SW480 (cell line): ENCODE results near the gene GSX1.
"Not testable (repeated sequence)": the region's sequence is repeated elsewhere in the genome, so short reads cannot be mapped to it uniquely, and the experiment has no call there.

Experiments used
- DNase-seq: peaks from one replicate; pipeline ENCODE4 v3.0.0-alpha.2; 2016; ENCODE audit warnings: low spot score

The GSX1 gene

GRCh38 chr13:27792393-27793218, at the start of gene GSX1:
Gene GSX1 (plus strand): TSS chr13:27792483. CDS start chr13:27792691, 208 bp downstream.
- DNase-seq, result no peak

- no peak for DNase-seq
Measured at GRCh38 chr13:27744801-27745200, 47.5 kb upstream of the GSX1 start.

DNA sequence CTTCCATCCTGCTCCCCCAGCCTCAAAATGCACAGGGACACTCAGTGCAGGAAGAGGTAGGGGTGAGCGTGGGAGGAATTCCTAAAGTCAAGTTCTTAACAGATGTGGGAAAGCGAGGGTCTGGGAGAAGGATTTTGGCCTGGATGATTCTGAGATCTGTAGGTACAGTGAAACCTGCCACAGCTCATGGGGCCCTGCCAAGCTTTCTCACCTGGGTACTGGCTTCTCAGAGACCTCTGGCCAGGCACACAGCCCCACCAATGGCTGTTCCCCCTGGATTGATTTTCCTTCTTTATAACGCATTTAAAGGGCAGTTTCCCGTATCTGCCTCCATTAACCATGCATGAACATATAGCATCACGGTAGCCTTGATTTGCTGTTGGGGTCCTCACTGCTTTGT, 47.0 kb upstream of the GSX1 start:
- no peak for DNase-seq

DNA sequence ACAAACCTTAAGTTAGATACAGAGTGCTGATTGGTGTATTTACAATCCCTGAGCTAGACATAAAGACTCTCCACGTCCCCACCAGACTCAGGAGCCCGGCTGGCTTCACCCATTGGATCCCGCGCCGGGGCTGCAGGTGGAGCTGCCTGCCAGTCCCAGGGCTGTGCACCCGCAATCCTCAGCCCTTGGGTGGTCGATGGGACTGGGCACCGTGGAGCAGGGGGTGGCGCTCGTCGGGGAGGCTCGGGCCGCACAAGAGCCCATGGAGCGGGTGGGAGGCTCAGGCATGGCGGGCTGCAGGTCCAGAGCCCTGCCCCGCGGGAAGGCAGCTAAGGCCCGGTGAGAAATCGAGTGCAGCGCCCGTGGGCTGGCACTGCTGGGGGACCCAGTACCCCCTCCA, 44.1 kb upstream of the GSX1 start:
- not testable (repeated sequence) for DNase-seq

- no peak for DNase-seq
Measured at GRCh38 chr13:27751953-27752532, 40.2 kb upstream of the GSX1 start.

GRCh38 chr13:27765650-27766049, 26.6 kb upstream of the GSX1 start:
- DNase-seq, result no peak

DNA sequence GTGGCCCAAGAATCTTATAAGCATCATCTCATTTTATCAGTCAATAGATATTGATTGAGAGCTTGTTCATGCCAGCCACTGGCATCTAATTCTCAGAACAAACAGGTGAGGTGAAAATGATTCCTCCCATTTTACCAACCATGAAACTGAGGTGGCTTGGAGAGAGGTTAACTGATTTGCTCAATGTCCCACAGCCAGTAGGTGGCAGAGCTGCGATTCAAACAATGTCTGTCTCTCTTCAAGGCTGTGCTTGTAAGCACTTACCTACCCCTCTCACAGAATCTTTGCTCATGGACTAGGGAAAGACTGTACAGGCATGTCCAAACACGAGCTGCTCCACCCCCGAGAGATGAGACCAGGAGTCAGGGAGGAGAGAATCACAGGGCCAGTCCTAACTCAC, 21.5 kb upstream of the GSX1 start:
- peak; percentile 87 for DNase-seq

GRCh38 chr13:27772651-27773425, 19.4 kb upstream of the GSX1 start:
- no peak for DNase-seq

GRCh38 chr13:27774169-27774568, 18.1 kb upstream of the GSX1 start:
- no peak for DNase-seq

DNA sequence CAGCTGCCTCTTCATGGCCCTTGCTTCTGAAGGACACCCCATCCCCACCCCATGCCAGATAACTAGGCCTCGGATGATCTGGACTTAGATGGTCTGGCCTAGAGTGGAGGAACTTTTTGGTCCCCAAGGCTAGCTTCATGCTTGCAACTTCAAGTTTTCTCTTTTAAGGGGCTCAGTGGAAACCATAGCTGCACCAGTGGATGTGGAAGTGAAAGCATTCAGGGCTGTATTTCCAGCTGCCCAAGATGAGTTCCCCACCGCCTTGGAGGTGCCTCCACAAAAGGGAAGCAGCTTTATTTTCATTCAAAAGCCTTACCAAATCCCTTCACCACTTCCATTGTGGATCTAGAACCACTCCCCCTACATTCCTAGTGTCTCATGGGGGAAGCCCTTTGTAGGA, 17.6 kb upstream of the GSX1 start:
- DNase-seq, result no peak

DNA sequence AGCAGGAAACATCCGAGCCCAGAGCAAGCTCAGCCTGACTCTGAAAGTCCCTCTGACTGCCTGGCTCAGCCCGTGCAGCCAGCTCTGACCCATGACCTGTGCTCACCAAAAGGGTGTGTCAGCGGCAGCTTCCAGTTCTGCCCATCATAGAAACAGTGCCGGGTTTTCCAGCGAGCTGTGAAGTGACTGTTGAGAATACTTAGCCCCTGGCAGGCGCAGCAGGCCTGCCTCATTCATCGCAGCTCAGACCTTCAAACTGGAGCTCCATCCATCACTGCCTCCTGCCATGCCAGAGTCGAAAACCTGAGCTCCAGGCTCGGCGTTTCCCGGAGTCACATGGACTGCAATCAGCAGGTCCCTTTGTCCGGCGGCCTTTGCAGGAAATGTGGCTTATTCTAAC, 16.3 kb upstream of the GSX1 start:
- peak; percentile 55 for DNase-seq

DNA sequence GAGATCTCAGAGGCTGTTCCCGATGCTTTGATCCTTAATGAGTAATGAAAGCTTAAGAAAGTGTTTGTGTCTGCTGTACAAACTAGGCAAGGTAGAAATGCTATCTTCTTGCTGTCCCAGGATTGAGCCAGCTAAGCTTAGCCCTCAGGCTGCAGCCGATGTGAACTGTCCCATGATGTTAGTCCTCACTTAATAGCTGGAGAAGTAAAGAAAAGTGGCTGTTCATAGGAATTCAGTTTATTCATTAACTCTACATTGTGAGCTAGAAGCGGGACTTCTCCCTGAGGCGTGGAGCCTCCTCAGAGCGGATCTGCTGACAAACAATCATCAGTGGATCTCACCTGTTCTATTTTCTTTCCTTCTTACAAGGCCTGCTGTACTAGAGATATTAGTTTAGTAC, 10.1 kb upstream of the GSX1 start:
- no peak for DNase-seq

- DNase-seq, result peak; percentile 50
Measured at GRCh38 chr13:27783111-27783510, 9.2 kb upstream of the GSX1 start.

- peak; percentile 9 for DNase-seq
Measured at GRCh38 chr13:27788271-27788670, 4.0 kb upstream of the GSX1 start.

DNA sequence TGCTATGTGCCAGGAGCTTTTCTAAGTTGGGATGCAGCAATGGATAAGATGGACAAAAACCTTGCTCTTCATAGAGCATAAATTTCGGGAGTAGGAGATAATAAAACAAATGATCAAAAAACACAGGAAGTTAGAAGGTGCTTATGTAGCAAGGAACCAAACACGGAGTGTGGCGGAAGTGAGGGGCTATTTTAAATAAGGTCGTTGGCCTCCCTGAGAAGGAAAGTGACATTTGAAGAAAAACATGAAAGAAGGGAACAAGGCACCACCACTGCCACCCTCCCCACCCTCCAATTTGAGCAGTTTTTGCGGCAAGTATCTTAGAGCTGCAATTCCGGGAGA, 3.2 kb upstream of the GSX1 start:
- no peak for DNase-seq

- peak; percentile 23 for DNase-seq
Measured at GRCh38 chr13:27789495-27790303, 2.6 kb upstream of the GSX1 start.

DNA sequence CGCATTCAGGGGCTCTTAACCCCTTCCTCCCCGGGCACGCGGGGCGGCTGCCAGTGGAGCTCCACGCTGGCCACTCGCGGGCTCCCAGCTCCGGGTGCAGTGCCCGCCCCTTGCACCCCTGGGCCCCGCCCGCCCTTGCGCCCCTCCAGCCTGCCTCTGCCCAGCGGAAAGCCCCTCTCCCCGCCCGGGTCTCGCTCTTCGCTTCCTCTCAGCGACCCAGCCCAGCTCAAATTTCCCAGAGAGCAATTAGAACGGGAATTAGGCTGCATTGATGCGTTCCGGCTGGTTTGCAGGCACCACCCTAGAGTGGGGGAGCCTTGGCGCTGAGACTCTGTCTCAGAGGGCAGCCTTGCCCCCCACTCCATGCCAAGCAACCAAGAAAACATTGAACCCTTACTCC, 1.8 kb upstream of the GSX1 start:
- DNase-seq, result peak; percentile 8

- DNase-seq, result peak; percentile 51
Measured at GRCh38 chr13:27791146-27791900, 960 bp upstream of the GSX1 start.

- no peak for DNase-seq
Measured at GRCh38 chr13:27791901-27792392, 336 bp upstream of the GSX1 start.

DNA sequence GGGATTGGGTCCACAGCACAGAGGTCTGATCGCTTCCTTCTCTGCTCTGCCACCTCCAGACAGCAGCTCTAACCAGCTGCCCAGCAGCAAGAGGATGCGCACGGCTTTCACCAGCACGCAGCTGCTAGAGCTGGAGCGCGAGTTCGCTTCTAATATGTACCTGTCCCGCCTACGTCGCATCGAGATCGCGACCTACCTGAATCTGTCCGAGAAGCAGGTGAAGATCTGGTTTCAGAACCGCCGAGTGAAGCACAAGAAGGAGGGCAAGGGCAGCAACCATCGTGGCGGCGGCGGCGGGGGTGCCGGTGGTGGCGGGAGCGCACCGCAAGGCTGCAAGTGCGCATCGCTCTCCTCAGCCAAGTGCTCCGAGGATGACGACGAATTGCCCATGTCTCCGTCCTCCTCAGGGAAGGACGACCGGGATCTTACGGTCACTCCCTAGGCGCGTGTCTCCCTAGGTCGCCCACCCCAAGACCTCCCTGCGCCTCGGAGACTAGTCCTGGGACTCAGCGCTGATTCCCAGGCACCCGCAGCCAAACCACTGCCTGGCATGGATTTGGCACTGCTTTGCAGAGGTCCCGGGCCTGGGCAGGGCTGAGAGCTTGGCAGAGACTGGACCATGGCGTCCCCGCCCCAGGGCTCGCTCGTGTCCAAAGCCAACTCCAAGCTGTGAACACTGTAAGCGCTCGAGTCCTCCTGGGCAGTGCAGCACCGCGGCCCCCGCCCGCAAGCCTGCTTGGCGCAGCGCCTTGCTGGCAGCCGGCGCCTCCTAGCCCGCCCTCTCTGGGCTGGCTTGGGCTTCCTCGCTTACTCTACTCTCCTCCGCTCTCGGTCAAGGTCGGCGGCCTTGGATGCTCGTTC, 1.5 kb downstream of the GSX1 start:
- no peak for DNase-seq

DNA sequence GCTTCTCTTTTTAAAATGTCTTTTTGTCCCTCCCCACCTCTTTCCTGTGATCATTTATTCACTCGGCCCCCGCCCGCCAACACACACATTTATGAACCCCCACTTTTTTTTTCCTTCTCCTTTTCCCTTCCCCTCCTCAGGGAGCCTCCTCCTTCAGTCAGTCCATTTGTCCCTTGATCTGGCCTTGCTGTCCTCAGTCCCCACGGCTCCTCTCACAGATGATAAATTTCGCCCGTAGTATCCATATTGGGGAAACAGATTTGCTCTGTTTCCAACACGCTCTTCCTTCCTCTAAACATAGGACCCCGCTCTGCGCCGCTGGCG, 2.0 kb downstream of the GSX1 start:
- DNase-seq, result no peak
